Breast epithelium (tissue), 3 donors: ENCODE data around the gene ETS1.

Source experiments
- CTCF ChIP-seq, 3 donors: fragments of 450-650 bp; IDR thresholded peaks; one replicate each; pipeline ENCODE4 v1.5.1; 2016 to 2017; ENCODE audit warnings: antibody characterized with exemption in 3 of 3, mild to moderate bottlenecking in 3 of 3, moderate library complexity in 3 of 3
- POLR2A ChIP-seq: fragments of 450-650 bp; IDR thresholded peaks from one replicate; pipeline ENCODE4 v1.6.1; 2016; ENCODE audit warnings: antibody characterized with exemption, mild to moderate bottlenecking, moderate library complexity
- POLR2AphosphoS5 ChIP-seq, 3 donors: sonication (generic); formaldehyde crosslinking; IDR thresholded peaks; one replicate each; pipeline ENCODE4 v1.6.1; 2017; ENCODE audit warnings: antibody characterized with exemption in 3 of 3

DNA sequence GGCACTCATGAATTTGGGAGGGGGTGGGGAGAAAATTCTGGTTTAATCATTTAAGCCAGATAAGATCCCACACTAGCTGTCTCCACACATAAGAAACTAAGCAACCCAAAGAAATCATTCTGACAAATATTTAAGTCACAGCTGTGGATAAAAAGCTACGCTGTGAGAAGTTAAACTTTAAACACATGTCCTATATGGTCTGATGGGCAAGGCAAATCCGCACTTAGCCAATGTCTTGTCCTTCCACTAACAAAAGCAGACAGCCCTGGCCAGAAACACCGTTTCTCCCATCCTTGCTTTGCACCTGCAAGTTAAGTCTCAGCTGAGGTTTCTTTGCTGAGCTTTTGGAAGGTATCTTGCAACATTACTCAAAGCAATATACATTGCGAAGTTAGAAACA is 68.0 kb downstream of the ETS1 start:
- TF ChIP-seq CTCF (IDR thresholded peaks at IDR 0.05) (no peak), POLR2A (peak; percentile 15), POLR2AphosphoS5 (IDR thresholded peaks at IDR 0.05) (no peak)
